HG02938 (cell line): ENCODE measurements around the gene BCL2L11.

ENCODE experiments used
- ATAC-seq: cut with Tn5 transposase; IDR thresholded peaks from one replicate; pipeline ENCODE4 v1.9.1; 2021; ENCODE audit warnings: mild to moderate bottlenecking, moderate library complexity; ENCODE audit not compliant: unreplicated experiment

Gene BCL2L11

DNA sequence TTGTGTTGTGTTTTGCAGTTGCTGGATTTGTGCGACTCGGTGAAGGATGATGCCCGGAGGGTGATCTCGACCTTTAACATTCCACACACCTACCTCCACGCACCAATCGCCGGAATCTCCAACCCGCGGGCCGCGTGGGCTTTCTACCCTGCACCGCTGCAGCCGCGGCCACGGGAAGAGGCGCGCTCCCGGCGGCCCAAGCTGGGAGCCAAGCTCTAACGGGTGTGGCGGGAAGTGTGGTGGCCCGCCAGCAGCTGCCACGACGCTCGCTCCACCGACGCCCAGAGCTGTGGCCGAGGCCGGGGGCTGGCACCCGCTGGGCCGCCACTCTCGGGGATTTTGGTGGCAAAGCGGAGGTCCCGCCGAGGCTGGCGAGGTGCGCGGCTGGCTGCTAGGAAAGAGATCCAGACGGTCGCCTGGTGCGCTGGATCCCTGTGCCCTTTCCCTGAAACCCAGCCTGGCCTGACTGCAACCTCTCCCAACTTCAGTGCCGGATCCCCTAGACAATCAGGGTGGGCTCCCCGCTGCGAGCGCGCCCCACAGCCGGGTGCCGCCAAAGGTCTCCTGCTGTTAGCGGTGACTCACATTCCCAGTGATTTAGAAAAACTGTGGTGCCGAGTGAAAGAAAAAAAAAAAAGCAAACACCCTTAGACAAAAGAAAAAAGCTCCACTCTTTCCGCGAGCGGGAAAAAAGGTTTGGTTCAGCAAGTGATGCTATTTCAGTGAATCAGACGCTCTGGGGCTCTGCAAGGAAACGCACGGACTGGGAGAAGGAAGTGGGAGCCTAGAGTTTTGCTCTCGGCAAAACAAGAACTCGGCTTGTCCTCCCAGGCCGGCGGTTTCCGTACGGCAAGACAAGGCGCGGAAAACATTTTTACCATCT, 2.9 kb upstream of the BCL2L11 start:
- ATAC-seq: no peak

DNA sequence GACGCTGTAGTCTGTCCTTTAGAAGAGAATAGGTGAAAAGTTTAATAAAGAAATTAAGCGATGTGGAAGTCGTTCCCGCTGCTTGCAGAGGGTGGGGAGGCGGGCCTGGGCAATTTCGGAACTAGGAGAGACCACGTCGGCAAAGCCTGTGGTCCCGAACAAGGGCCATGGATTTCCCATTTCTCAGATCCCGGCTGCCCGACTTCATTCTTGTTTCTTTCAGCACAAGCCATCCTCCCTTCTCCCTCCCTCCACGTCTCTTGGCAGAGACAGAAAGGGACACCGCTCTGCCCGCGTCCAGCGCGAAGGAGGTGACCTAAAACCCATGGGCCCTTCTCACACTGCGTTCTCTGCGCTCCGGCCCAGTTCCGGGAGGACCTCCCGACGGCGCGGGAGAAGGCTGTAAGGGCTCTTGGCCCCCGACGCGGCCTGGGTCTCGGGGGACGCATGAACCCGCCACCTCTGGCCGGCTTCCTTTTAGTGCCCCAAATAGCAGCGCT, 2.2 kb upstream of the BCL2L11 start:
- ATAC-seq: no peak

DNA sequence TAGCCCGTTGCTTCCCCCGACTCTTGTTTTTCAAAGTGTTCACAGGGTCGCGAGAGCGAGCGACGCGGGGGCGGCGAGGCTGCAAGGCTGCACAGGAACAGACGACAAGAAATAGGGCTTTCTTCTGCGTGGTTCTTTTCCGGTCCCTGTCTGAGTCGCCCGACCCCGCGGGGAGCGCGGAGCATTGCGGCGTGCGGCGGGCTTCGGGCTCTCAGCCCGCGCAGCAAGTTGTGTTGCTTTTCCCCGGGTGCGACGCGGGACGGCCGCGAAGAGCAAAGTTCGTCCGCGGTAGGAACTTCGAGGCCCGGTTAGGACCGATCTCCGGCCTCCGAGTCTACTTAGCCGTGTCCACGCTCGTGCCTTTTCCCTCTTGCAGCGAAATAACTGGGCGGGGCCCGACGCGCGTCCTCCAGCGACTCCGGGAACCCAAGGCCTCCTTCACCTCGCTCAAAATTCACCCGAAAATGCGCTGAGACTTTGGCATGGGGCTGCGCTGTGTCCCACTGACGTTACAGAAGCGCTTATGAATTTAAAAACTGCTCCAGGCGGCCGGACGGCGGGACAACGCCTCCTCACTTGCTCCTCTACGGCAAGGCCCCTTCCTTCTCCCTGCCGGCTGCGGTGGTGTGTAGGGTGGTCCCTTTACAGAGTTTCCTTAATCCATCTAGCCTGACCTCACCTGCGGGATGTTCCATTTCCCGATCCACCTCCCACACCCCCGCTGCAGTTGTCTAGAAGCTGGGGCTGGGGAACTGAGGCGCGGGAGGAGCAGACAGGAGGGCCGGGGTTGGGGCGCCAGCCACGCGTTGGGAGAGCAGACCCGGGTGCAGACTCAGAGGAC, 1.5 kb upstream of the BCL2L11 start:
- ATAC-seq: no peak

DNA sequence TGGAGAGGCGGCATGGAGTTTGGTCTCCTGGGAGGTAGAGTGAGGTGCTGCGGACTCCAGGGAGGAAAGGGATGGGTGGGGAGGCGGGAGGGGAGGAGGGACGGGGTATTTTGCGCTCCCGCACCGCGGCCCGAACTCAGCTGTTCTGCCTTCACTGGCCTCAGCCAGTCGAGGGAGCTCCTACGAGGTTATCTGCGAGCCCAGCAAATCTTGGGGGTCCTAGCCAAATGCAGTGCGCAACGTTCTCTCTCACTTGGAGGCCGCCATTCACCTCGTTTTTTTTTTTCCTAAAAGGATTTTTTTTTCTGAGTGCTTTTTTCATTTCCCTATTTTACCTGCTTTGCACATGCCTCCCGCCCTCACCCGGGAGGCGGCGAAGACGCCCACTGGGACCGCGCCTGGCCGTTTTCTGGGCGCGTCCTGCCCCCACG, 877 bp upstream of the BCL2L11 start:
- ATAC-seq: no peak

DNA sequence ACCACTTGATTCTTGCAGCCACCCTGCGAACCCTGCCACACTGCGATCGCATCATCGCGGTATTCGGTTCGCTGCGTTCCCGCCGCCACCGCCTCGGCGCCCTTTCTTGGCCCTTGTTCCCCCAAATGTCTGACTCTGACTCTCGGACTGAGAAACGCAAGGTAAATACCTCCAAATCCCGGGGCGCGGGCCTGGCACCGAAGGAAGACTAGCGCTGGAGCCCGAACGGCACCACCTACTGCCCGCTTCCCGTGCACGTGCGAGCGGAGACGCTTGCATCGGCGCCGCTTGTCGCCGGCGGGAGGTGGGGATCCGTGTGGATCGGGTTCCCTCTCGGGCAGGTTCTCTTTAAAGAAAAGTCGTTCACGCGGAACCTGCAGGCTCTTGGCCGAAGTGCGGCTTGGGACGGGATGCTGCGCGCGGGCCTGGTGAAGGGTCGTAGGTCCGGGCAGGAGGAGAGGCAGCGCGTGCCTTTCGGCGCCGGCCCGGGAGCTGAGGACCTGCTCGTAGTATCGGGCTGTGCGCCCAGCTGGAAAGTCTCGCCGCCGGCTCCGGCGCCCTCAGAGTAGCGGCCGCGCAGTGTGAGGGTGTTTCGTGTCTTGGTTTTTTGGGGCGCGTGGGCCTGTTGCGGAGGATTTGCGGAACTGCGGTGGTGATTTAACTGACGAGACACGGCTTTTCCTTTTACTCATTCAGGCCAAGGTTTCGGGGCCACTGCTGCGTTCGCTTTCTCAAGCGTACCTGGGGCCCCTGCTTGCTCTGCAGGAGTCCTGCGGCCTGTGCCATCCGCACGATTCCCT, 514 bp downstream of the BCL2L11 start:
- peak; percentile 1 for ATAC-seq

DNA sequence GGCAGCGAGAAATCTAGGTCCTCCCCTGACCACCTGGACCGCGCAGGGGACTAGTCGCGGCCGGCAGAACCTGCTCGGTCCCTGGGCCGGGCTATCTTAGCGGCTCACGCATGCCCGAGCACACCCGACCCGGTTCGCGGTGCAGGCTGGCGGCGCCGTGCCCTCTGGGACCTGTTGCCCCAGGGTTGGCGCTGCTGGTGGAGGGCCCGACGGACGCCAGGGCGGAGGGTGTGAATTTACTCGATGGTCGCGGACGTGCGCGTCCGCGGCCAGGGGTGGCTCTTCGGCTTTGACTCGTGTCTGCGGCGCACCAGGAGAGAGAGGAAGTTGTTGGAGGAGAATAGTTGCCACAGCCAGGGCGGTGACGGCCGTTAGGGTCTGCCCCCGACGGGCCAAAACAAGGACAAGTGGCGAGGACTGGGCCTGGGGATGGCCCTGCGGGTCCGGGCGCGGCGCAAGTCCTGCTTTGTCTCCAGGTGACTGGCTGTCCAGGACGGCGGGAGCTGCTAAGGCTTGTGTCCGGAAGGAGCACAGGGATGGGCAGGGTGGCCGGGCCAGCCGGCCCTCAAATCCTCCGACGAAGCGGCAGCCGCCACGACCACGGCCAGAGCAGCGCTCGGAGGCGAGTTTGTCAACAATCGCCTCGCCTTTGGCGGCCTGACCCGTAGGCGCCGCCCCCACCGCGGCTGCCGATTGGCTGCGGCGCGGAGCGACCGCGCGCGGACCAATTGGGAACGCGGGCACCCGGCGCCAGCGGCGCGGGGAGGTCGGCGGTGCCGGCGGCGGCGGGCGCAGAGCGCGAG, 1.3 kb downstream of the BCL2L11 start:
- peak; percentile 39 for ATAC-seq

DNA sequence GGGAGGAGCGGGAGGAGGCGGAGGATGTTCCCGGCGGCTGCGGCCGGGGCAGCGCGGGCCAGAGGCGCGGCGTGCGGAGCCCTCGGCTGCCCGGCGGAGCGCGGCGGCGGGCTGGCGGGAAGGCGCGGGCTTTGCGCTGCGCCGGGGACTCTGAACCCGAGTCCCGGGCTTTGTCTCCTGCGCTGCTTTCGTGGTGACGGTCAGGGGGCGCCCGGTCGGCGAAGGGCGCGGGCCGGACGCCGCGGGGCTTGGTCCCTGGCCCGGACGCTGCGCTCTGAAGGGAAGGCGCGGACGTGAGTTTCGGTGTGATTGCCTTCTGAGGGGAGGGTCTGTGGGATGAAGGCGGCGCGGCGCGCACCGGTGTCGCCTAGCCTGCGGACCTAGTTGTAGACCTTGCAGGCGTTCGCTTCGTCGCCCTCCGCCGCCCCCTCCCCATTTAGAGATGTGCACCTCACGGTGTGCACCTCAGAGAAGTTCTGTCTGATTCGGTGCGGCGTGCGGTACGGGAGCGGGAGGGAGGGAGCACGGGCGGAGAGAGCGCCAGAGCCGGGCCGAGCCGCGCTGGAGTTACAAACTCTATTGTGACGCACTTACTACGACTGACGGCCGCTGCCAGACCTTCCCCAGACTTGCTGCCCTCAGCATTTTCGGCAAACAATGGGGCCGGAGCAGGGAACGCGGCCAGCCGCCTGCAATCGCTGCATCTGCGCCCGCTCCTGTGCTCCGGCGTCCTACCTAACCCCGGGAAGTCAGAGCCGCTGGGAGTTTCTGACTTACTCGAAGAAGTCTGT, 2.1 kb downstream of the BCL2L11 start:
- peak; percentile 5 for ATAC-seq

DNA sequence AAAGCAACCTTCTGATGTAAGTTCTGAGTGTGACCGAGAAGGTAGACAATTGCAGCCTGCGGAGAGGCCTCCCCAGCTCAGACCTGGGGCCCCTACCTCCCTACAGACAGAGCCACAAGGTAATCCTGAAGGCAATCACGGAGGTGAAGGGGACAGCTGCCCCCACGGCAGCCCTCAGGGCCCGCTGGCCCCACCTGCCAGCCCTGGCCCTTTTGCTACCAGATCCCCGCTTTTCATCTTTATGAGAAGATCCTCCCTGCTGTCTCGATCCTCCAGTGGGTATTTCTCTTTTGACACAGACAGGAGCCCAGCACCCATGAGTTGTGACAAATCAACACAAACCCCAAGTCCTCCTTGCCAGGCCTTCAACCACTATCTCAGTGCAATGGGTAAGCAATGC, 3.0 kb downstream of the BCL2L11 start:
- ATAC-seq: no peak

DNA sequence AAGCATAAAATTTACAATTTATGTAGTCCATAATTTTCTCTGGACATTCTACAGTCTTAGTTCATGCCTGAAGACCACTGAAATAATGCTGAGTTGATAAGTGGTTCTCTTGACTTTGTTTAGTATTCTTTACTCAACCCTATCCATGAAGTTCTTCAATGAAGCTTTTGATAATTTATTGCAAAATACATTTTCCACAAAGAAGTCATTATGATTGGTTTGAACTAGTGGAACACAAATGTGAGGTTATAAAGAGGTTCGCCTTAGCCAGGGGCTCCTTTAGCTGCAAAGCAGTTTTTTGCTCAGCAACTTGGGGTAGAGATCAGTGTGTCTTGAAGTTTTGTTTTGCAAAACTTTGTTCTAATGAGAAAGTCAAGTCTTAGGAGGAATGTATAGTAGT, 5.9 kb downstream of the BCL2L11 start:
- no peak for ATAC-seq

DNA sequence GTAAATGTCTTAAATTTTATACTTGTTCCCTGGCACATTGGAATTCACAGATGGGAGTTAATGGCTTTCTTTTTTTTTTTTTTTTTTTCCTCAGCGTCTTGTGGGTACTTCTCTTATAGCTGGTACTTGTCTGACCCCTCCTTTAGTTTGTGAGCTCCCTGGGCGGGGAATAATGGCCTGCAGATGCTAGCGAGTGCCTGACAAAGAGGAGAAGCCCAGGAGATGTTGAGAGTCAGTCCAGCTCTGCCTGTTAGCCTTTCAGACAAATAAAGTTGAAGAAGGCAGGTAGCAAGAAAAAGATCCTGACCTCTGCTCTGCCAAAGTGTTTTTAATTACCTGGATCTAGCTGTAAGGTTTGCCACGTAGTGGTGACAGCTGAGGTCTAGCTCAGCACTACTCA, 6.6 kb downstream of the BCL2L11 start:
- no peak for ATAC-seq

DNA sequence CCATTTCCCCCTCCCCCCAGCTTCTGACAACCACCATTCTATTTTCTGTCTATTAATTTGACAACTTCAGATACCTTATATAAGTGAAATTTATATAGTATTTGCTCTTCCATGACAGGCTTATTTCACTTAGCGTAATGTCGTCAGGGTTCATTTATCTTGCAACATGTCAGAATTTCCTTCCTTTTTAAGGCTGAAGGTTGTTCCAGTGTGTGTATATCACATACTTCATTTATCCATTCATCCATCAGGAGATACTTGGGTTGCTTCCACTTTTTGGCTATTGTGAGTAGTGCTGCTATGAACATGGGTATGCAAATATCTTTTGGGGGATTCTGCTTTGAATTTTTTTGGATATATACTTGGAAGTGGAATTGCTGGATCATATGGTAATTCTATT, 7.4 kb downstream of the BCL2L11 start:
- no peak for ATAC-seq

DNA sequence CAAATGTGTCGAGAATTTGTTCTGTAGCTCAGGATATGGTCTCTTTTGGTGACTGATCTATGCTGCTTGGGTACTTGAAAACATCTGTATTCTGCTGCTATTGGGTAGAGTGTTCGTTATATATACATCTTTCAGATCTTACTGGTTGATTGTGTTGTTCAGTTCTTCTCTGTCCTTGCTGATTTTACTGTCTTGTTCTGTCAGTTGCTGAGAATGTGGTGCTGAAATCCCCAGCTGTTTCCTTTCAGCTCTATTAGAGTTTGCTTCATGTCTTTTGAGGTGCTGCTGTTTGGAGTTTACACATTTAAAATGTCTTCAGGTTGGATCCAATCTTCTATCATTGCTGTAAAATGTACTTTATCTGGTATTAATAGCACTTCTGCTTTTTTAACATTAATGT, 12.9 kb downstream of the BCL2L11 start:
- no peak for ATAC-seq

DNA sequence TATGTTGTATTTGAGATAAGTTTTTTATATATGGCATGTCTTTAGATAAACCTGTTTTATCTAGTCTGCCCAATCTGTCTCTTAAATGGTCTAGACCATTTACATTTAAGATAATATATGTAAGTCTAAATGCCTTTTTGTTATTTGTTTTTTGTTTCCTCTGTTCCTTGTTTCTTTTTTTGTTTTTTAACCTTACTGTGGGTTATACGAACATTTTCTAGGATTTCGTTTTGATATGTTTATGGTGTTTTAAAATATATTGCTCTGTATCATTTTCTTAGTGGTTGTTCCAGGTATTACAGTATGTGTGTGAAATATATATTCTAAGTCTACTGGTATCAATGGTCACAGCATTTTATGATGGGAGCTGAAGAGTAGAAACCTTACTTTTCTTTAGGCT, 13.3 kb downstream of the BCL2L11 start:
- no peak for ATAC-seq

DNA sequence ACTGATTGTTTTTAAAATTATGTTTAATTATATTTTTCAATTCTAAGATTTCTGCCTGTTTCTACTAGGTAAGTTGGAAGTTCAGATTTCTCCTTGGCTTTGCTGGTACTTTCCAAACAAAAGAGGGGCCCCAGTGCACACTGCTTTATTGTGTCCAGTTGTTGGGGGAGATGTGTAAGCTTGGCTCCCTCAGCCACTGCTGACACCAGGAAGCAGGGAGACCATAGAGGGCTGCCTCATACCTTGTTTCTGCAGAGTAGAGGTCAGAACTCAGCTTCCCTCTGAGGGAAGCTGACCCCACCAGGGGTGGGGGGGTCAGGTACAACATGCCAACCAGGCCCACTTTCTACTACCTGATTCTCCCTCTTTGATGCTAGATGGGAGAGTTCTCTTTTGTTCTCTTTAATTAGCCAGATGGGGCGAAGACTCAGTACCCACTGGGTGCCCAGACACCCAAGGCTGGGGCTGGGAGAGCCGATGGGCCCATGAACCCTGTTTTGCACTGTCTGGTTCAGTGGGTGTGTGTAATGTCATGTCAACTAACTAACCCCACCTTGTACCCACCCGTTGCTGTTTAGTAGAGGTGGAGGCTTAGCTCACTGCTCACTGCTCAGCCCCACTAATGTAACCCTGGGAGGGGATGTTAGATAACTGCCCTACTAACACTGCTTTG, 14.7 kb downstream of the BCL2L11 start:
- no peak for ATAC-seq

DNA sequence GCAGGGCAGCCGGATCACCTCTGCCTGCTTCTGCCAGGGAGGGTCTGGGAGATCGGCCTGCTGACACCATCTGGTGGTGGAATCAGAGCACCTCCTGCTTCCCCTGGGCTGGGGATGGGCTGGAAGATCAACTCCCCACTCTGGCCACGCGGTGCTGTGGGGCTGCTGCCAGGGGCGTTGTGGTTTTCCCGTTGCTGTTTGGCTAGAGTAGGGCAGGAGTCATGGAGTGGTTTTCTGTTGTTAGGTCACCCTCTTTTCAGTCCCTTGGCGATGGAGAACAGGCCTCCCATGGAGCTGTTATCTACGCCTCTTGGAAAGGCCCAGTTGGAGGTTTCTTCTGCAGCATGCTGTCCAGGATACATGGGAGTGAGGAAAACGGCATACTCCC, 15.2 kb downstream of the BCL2L11 start:
- no peak for ATAC-seq

DNA sequence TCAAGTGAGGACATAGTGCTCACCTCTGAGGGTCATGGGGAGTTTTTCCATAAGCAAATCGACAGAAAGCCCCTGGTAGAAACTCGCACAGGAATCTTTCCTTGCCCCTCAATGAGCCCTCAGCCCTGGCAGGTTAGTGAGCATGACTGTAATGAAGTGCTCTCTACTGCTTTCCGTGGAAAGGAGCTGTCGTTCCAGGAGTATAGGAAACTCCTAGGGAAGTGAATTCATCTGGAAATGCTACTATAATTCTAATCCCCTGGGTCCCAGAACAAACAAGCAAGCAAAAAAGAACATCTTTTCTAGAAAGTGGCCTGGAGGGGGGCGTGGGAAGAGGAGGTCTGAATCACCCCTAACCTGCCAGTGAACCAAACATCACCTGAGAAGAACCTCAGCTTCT, 18.1 kb downstream of the BCL2L11 start:
- ATAC-seq: no peak

DNA sequence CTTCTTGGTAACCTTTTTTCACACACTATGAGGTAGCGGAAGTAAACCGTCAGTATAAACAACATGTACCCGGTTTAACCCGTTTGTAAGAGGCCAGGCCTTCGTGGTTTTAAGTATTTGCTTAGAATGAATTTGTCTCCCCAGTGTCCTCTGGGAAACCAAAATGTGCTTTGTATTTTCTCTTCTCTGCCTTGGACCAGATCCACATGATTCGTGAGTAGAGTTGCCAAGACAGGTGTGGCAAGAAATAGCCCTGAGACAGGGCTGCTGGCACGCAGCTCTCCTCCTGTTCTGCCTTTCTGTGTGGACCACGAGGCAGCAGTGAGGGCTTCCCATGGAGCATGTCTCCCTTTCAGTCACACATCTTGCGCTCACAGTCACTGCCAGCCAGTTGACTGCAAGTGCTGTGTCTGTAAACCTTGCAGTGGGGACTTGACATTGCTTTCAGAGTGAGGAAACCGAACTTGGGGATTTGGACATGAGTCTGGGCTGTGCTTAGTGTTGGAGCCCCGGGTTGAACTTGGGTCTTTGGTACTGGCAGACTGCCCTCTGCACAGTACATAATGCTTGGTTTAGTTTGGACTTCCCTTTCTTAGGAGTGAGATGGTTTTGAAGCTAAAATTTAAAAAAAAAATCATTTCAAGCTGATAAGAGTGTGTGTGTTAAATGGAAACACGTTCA, 19.1 kb downstream of the BCL2L11 start:
- no peak for ATAC-seq

DNA sequence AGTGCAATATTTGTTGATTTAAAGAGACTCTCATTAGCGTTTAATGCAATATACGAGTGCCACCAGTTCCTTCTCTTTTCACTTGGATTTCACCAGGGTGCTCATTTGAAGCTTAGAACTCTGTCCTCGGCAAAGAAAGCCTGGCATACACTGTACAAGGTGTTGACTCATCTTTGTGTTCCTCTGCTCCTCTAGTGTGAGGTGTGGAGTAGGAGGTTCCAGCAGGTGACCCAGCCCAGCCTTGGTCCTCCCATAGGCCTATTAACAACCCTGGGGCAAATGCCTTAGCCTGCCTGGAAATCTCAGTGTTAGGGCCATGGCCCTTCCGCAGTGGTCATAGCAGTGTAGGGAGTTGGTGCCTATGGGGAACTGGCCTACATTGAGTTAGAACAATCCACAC, 20.1 kb downstream of the BCL2L11 start:
- ATAC-seq: no peak
